Left ventricle myocardium superior (tissue), 1 donor: ENCODE results near the gene SGCA. TPM values are rescaled to one million over a fixed set of nuclear protein-coding genes. Genes with fewer than 3 reads are reported as not detected.

Experiments used
- ATAC-seq: fragments of 200-7000 bp; cut with Tn5 transposase; one replicate; pipeline ENCODE4 v1.9.1; 2020; ENCODE audit warnings: mild to moderate bottlenecking, moderate library complexity
- DNase-seq: peaks from one replicate; pipeline ENCODE4 v3.0.0-alpha.2; 2020
- intact Hi-C: fragments of 100-400 bp; cut with micrococcal nuclease; formaldehyde crosslinking; loops from one replicate; pipeline ENCODE4 v1.11.0; 2022
- total RNA-seq: library from RNA; stranded (reverse); fragmentation: NEBNext Ultra II Directional; extraction: Animal tissue kit (Norgen Biotek cat#: 25700); gene quantifications from one replicate; pipeline ENCODE4 v1.2.1, GENCODE V29; 2021
- donor health status: DM: no; HTN: yes; CAD: no; lungs with severe emphysema.

Gene SGCA
- total RNA-seq, 1 donor from 2014 or later: 155 TPM

- intact Hi-C loops: no loop called here
- ATAC-seq: peak; percentile 82
- peak; percentile 69 for DNase-seq
Measured at GRCh38 chr17:50133028-50133768, 32.6 kb upstream of the SGCA start.

DNA sequence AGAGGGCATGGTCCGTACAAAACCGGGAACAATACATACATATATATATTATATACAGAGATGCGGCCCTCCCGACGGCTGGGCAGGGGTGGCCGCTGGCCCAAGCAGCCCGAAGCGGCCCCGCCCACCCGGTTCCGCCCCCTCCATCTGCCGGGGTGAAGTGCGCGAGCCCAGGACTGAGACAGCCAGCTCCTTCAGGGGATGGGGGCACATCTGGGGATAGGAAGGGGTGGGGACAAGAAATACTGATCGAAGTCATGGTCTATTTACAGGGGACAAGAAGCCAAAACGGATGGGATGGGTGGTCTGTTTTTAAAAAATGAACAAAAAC, 32.1 kb upstream of the SGCA start:
- DNase-seq: peak; percentile 53
- ATAC-seq: peak; percentile 8
- intact Hi-C loops: no loop called here

DNA sequence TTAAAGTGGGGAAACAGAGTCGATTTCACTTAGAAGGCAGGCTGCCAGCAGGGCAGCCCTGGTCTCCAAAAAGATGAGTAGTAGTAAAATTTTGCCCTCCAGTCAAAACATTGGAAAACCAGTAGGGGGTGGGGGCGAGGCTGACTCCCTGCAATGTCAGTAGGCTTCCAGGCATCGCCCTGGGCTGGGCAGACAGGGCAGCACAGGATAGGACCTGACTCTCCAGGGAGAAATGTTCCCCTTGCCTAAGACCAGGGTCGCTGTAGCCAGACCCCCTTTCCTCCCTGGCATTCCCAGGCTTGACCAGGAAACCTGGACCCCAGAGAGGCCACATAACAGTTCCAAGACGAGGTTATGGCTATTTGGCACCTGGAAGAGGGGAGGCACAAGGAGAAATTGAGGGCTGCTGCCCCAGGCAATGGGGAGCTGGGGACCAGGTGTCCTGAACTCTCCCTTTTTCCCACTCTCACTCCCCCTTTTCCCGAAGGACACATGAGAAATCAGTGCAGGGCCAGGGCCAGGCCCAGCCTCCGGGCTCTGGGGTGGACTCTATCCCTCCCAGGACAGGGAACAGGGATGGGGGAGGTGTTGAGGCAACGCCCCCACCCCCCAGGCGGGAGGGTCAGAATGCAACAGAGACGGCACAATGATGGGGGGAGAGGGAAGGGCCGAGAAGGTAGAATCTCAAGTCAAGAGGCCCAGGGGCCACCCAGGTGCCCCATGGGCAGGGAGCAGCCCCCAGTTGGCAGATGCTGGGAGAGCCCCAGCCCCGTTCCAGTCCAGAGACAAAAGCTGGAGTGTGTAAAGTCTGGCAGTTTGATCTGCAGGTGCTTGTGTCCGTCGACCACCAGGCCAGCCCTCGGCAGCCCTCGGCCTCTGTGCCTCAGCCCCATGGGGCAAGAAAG, 31.3 kb upstream of the SGCA start:
- ATAC-seq: no peak
- DNase-seq: no peak
- intact Hi-C loops: no loop called here

- intact Hi-C loops: no loop called here
- no peak for ATAC-seq
- DNase-seq: no peak
Measured at GRCh38 chr17:50135316-50136095, 30.3 kb upstream of the SGCA start.

DNA sequence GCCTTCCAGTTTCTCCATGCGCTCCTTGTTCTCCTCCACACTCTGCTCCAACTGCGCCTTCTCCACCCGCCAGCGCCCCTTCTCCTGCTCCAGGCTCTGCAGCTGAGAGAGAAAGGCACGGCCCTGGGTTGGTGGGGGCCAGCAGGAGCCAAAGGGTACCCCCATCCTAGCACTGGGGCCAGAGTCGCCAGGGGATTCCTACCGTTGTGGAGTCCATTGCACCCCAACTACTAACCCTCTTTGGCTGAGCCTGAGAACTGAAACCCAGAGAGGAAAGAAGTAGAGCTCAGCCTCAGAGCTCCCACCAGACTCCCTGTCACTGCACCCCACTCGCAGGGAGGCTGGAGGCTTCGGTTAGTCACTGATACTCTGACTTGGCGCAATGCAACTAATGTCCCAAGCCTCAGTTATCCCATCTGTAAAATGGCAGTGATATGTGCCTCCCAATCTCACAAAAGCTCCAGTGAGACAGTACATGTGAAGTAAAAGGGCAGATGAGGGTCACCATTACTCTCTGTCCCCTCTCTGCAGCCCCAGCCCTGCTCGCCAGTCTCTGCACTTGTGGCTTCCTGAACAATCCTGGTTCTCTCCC, 29.6 kb upstream of the SGCA start:
- no peak for DNase-seq
- intact Hi-C loops: no loop called here

DNA sequence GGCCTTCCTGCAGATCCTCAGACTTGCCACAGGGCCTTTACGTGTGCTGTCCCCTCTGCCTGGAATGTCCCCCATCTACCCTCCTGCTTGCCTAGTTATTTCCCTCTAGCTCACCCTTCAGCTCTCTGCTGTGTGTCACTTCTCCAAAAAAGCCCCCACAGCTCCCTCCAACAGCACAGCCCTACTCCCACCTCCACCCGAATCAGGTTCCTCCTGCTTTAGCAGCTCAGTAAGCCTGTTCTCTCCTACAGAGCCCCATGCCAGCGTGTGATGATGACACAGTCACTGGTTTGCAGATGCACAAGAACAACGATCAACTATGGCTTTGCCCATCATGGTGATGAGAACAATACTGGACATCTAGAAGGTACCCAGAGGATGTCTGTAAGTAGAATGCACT, 28.8 kb upstream of the SGCA start:
- DNase-seq (no peak), ATAC-seq (no peak)
- intact Hi-C loops: no loop called here

More for the DNA sequence above, 29.6 kb upstream of the SGCA start:
- no peak for ATAC-seq

GRCh38 chr17:50139185-50139783, 26.5 kb upstream of the SGCA start:
- ATAC-seq (no peak), DNase-seq (no peak)
- intact Hi-C loops: no loop called here

- intact Hi-C loops: no loop called here
- ATAC-seq: peak; percentile 79
- peak; percentile 83 for DNase-seq
Measured at GRCh38 chr17:50139950-50140885, 25.6 kb upstream of the SGCA start.

DNA sequence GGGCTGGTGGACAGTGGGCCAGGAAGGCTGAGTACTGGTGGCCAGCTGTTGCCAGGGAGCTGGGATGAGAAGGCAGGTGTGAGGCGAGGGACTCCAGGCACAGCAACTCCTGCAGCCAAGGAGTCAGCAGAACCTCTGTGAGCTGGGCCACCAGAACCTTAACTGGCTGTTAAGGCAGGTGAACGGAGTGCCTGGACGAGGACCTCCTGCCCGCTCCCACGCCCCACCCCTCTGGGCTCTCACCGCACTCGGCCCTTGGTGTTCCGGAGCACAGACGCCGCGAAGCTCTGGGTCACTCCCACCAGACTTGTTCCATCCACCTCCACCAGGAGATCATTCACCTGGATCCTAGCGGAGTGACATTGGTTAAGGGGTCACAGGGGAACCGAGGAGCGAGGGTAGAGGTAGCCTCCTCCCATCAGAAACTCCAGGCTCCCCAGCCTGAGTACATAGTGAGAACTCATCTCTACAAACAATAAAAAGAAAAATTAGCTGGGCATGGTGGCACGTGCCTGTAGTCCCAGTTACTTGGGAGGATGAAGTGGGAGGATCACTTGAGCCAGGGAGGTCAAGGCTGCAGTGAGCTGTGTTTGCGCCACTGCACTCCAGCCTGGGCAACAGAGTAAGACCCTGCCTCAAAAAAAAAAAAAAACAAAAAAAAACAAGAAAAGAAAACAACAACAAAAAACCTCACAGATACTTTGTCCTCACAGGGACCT, 24.6 kb upstream of the SGCA start:
- ATAC-seq: no peak
- intact Hi-C loops: no loop called here
- no peak for DNase-seq

GRCh38 chr17:50141745-50142110, 24.1 kb upstream of the SGCA start:
- intact Hi-C loops: no loop called here
- DNase-seq (no peak), ATAC-seq (no peak)

GRCh38 chr17:50143461-50144176, 22.2 kb upstream of the SGCA start:
- ATAC-seq (no peak), DNase-seq (no peak)
- intact Hi-C loops: no loop called here

- DNase-seq (no peak), ATAC-seq (no peak)
- intact Hi-C loops: no loop called here
Measured at GRCh38 chr17:50144355-50144754, 21.4 kb upstream of the SGCA start.

DNA sequence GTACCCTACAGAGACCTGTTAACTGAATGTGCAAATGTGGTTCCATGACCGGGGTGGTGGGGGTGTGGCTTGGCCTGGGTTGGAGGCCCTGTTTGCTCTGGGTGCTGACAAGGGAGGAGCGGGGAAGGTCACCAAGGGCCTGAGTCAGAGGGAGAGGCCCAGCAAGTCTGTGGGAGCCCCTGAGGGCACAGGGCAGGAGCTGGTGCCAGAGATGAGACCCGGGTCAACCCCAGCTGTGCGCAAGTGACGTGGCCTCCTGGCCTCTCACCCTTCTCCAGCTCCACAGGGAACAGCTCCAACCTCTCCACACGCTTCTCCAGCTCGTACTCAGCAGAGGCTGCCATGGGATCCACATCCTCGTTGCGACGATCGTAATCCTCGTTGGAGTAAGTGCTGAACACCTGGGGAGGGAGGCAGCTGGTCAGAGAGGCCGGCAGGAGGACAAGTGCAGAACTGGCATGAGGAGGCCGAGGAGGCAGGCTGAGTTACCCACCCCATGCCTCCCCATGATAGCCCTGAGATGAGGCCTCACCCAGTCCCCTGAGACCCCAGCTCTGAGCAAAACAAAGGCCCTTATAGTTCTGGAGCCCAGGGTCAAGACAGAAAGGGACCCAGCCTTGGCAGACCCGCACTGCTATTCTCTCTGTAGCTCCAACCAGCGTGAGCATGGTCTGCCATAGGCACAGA, 20.8 kb upstream of the SGCA start:
- intact Hi-C loops: no loop called here
- ATAC-seq: no peak

DNA sequence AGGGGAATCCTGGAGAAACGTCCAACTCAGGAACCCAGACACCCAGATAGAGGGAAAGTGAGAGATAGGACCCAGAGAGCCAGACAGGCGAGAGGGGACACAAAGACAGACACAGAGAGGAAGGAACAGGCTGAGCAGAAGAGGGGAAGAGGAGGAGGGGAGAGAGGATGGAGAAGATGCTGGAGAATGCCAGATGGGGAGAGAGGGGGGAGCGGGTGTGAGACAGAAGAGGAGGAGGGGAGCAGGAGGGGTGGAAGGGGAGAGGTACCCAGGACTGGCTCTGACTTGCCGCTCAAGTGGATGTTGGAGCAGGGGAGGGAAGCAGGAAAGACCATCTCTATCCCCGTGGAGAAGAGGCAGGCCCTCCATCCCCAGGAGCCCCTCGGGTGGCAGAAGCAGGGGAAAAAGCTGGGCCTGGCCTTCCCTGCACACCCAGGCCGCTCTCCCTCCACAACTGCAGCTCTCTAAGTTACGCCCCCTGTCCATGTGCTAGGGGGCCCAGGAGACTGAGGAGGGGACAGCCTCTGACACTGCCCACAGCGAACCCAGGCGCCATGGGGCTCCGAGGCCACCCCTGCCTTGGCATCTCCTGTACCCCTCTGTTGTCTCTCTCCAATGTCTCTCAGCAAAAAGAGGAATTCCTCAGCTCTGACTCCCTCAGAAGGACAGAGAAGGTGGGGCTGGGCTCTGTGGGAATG, 20.1 kb upstream of the SGCA start:
- intact Hi-C loops: no loop called here
- ATAC-seq: no peak
- DNase-seq: no peak

More for the DNA sequence above, 20.8 kb upstream of the SGCA start:
- DNase-seq: peak; percentile 71

- DNase-seq: no peak
- intact Hi-C loops: no loop called here
- no peak for ATAC-seq
Measured at GRCh38 chr17:50146230-50146926, 19.4 kb upstream of the SGCA start.
